Measurements from ENCODE around the gene RAD51C.

GRCh38 chr17:58671969-58672368 lies 20.4 kb upstream of the RAD51C start:
- TF ChIP-seq, protein P1, sequence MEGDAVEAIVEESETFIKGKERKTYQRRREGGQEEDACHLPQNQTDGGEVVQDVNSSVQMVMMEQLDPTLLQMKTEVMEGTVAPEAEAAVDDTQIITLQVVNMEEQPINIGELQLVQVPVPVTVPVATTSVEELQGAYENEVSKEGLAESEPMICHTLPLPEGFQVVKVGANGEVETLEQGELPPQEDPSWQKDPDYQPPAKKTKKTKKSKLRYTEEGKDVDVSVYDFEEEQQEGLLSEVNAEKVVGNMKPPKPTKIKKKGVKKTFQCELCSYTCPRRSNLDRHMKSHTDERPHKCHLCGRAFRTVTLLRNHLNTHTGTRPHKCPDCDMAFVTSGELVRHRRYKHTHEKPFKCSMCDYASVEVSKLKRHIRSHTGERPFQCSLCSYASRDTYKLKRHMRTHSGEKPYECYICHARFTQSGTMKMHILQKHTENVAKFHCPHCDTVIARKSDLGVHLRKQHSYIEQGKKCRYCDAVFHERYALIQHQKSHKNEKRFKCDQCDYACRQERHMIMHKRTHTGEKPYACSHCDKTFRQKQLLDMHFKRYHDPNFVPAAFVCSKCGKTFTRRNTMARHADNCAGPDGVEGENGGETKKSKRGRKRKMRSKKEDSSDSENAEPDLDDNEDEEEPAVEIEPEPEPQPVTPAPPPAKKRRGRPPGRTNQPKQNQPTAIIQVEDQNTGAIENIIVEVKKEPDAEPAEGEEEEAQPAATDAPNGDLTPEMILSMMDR (conservative IDR thresholded peaks at IDR 0.05): no peak
- TF ChIP-seq EZH2 (IDR thresholded peaks at IDR 0.05; ENCODE audit: low read depth): no peak

Measured in PC-9 (cell line).